Thyroid gland (tissue), 4 donors: Measurements from ENCODE around the gene TCEAL1. TPM values are rescaled to one million over a fixed set of nuclear protein-coding genes. Genes with fewer than 3 reads are reported as not detected.
A peak's percentile ranks its signal among the peaks of the same experiment; 100 is the strongest.
"Not testable (repeated sequence)": the region's sequence is repeated elsewhere in the genome, so short reads cannot be mapped to it uniquely, and the experiment has no call there.

ENCODE experiments used
- DNase-seq, 2 donors: peaks; one replicate each; pipeline ENCODE4 v3.0.0-alpha.2; 2019
- H3K27ac ChIP-seq, 3 donors: fragments of 200-600 bp; sonication (generic); 1 replicate in 2 of 3; 2 replicates in 1 of 3; pipeline ENCODE4 v1.5.1; 2016 to 2019; ENCODE audit warnings: mild to moderate bottlenecking in 1 of 3, moderate library complexity in 1 of 3
- H3K27me3 ChIP-seq: fragments of 200-600 bp; sonication (generic); one replicate; pipeline ENCODE4 v1.5.1; 2019
- H3K36me3 ChIP-seq, 2 donors: fragments of 200-600 bp; sonication (generic); one replicate each; pipeline ENCODE4 v1.5.1; 2016 to 2019
- H3K4me1 ChIP-seq, 2 donors: fragments of 200-600 bp; sonication (generic); one replicate each; pipeline ENCODE4 v1.5.1; 2017 to 2019
- H3K4me3 ChIP-seq, 3 donors: fragments of 200-600 bp; sonication (generic); replicated peaks in 1 of 3; 1 replicate in 2 of 3; 2 replicates in 1 of 3; pipeline ENCODE4 v1.5.1; 2016; ENCODE audit warnings: mild to moderate bottlenecking in 1 of 3
- H3K9me3 ChIP-seq: fragments of 200-600 bp; sonication (generic); one replicate; pipeline ENCODE4 v1.5.1; 2017
- POLR2A ChIP-seq, 2 donors: fragments of 450-650 bp; IDR thresholded peaks; one replicate each; pipeline ENCODE4 v1.6.1; 2017; ENCODE audit warnings: antibody characterized with exemption in 2 of 2, mild to moderate bottlenecking in 2 of 2, moderate library complexity in 1 of 2
- WGBS, 2 donors: methylation state at CpG; one replicate each; pipeline ENCODE4 v1.1.5; 2017; 5-methylcytosine and 5-hydroxymethylcytosine counted together
- intact Hi-C: fragments of 100-400 bp; cut with DNase I; formaldehyde crosslinking; loops from one replicate; pipeline ENCODE4 v1.15.1; 2023
- total RNA-seq, 4 donors: library from RNA; depleted of rRNA; stranded (reverse); fragments of >200 nt; gene quantifications; one replicate each; pipeline ENCODE4 v1.2.3, GENCODE V29; 2016
- TF ChIP-seq, protein P1 (sequence below), 6 experiments: fragments of 200-600 bp in 3 of 6; fragments of 450-650 bp in 3 of 6; sonication (generic) in 3 of 6; IDR thresholded peaks; one replicate each; pipeline ENCODE4 v1.5.1; 2016 to 2019; ENCODE audit warnings: antibody characterized with exemption in 6 of 6, mild to moderate bottlenecking in 2 of 6, inconsistent platforms in 1 of 6, moderate library complexity in 1 of 6

TCEAL1 gene
- total RNA-seq, 4 donors from 2014 or later = 58.2 to 79.0 (median 65.5) TPM

DNA sequence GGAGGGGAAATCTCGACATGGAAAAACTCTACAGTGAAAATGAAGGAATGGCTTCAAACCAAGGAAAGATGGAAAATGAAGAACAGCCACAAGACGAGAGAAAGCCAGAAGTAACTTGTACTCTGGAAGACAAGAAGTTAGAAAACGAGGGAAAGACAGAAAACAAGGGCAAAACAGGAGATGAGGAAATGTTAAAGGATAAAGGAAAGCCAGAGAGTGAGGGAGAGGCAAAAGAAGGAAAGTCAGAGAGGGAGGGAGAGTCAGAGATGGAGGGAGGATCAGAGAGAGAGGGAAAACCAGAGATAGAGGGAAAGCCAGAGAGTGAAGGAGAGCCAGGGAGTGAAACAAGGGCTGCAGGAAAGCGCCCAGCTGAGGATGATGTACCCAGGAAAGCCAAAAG, 42.1 kb upstream of the TCEAL1 start:
- no peak for TF ChIP-seq POLR2A (IDR thresholded peaks at IDR 0.05)
- TF ChIP-seq, protein P1, sequence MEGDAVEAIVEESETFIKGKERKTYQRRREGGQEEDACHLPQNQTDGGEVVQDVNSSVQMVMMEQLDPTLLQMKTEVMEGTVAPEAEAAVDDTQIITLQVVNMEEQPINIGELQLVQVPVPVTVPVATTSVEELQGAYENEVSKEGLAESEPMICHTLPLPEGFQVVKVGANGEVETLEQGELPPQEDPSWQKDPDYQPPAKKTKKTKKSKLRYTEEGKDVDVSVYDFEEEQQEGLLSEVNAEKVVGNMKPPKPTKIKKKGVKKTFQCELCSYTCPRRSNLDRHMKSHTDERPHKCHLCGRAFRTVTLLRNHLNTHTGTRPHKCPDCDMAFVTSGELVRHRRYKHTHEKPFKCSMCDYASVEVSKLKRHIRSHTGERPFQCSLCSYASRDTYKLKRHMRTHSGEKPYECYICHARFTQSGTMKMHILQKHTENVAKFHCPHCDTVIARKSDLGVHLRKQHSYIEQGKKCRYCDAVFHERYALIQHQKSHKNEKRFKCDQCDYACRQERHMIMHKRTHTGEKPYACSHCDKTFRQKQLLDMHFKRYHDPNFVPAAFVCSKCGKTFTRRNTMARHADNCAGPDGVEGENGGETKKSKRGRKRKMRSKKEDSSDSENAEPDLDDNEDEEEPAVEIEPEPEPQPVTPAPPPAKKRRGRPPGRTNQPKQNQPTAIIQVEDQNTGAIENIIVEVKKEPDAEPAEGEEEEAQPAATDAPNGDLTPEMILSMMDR (IDR thresholded peaks at IDR 0.05) = no peak
- no peaks in the 10 kb centered on the region for H3K36me3 ChIP-seq
- H3K27ac ChIP-seq = peak overlapping the region in 2 of 3 donors; percentile 72 to 88
- 64 to 73% methylated on average over 4 of the region's 4 CpGs for WGBS, 2 donors
- no peak overlapping the region for H3K4me3 ChIP-seq
- H3K4me1 ChIP-seq = no peaks in the 10 kb centered on the region
- no peaks in the 10 kb centered on the region for H3K9me3 ChIP-seq
- no peaks in the 10 kb centered on the region for H3K27me3 ChIP-seq
- intact Hi-C loops = no loop called here
- no peak for DNase-seq

DNA sequence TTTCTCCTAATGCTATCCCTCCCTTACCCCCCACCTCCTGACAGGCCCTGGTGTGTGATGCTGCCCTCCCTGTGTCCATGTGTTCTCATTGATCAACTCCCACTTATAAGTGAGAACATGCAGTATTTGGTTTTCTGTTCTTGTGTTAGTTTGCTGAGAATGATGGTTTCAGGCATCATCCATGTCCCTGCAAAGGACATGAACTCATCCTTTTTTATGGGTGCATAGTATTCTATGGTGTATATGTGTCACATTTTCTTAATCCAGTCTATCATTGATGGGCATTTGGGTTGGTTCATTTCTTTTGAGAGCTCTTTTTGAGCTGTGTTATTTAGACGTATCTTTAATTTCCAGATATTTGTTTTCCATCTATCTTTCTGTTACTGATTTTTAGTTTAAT, 36.5 kb upstream of the TCEAL1 start:
- DNase-seq, H3K4me3 ChIP-seq, H3K9me3 ChIP-seq, H3K27ac ChIP-seq, H3K36me3 ChIP-seq, H3K4me1 ChIP-seq, intact Hi-C loops, H3K27me3 ChIP-seq: not testable (repeated sequence)
- WGBS, 2 donors = 100% methylated on average over 1 of the region's 1 CpG

DNA sequence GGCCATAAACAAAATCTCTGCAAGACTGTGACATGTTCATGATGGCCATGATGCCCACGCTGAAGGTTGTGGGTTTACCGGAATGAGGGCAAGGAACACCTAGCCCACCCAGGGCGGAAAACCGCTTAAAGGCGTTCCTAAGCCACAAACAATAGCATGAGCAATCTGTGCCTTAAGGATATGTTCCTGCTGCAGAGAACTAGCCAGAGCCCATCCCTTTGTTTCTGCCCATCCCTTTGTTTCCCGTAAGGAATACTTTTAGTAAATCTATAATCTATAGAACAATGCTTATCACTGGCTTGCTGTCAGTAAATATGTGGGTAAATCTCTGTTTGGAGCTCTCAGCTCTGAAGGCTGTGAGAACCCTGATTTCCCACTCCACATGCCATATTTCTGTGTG, 33.6 kb upstream of the TCEAL1 start:
- DNase-seq, H3K36me3 ChIP-seq, H3K4me1 ChIP-seq, H3K4me3 ChIP-seq, intact Hi-C loops, H3K27me3 ChIP-seq, H3K27ac ChIP-seq, H3K9me3 ChIP-seq: not testable (repeated sequence)
- 98 to 100% methylated on average over 6 of the region's 6 CpGs for WGBS, 2 donors

DNA sequence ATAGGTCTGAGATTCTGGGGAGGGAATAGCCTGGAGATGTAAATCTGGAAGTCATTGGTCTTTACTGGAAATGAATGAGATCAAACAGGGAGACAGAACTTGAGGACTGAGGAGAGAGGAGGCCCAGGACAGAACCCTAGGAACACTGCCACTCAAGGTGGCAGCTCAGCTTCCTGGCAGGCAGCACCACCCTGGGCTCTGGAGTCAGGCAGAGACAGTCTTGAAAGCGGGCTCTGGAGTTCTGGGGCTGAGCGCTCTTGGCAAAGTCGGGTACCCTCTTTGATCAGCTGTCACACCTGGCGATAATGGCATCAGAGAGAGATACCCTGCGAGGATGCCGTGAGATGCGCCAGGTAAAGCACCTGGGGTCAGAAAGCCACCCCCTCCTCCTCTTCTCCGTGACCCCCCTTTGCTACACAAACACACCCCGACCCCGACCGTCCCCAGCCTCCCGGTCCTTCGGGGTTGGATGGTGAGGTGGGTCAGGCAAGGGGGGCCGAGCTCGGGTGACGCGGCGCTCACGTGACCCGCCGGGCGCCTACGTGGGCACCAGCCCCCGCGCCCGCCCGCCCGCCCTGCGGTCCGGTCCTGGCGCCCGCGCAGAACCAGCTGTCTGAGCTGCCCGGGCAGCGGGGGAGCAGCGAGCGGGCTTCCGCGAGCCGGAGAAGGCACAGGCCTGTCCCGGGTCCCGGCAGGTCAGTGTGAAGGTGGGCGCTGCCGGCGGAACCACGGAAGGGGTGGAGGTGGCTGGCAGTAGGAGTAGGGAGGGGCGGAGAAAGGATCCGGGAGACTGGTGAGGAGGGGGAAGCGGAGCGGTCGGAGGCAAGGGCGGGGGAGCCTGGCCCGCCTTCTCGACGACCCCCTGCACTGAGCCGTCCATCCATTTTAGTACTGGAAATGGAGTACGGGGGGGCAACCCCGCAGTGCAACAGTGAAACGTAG, 21.1 kb upstream of the TCEAL1 start, which contains the start of gene TCEAL3:
TCEAL3 (plus strand) TSS at position 600 of the 942 bp plus-strand sequence. CDS start 1,102 bp downstream, outside the sequence.
- H3K4me1 ChIP-seq = no peaks in the 10 kb centered on the region
- 0 to 2% methylated on average over 17 to 22 of the region's 59 CpGs for WGBS, 2 donors
- peak within 1 kb of the TSS; percentile 86 to 93 (median 93) for H3K27ac ChIP-seq
- peak within 1 kb of the TSS in 2 of 3 donors; percentile 48 to 60 for H3K4me3 ChIP-seq
- peak in 1 of 2 donors; percentile 63 for TF ChIP-seq POLR2A (IDR thresholded peaks at IDR 0.05)
- TF ChIP-seq, protein P1 (IDR thresholded peaks at IDR 0.05) = no peak
- no peaks in the 10 kb centered on the region for H3K9me3 ChIP-seq
- intact Hi-C loops = no loop called here
- no peaks in the 10 kb centered on the region for H3K36me3 ChIP-seq
- peak; percentile 69 to 76 for DNase-seq
- H3K27me3 ChIP-seq = no peaks in the 10 kb centered on the region

DNA sequence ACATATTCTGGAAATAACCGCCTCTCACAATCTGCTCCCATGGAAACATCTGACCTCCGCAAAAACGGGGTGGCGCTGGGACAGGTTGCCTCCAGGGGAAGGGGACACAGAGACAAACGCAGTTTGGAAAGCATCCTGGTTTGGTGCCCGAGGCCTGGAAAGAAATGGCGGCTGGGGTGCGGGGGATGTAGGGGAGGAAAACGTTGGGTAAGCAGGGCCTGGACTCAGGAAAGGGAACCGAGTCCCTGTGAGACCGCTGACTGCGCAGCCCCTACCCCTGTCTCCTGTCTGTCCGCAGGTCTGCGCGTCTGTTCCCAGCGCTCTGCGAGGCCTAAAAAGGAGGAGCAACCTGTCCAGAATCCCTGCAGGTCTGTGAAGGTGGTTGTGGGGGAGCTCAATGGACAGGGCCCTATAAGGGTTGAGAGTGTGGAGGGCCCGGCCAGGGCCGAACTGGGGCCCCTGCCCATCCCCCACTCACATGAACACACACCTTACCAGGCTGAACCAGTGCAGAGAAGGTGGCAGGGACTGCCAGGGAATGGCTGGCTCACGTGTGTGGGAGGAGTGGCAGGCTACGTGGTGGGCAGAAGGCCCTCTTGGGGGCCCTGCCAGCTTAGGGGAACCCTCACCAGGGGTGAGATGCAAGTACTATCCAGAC, 20.3 kb upstream of the TCEAL1 start:
- WGBS, 2 donors = 3 to 4% methylated on average over 15 to 18 of the region's 21 CpGs
- DNase-seq = peak; percentile 36 to 50
- Histone ChIP-seq H3K27me3 (no peaks in the 10 kb centered on the region), H3K27ac (peak overlapping the region; percentile 86 to 93 (median 93)), H3K4me3 (peak overlapping the region in 2 of 3 donors; percentile 48 to 60), H3K9me3 (no peaks in the 10 kb centered on the region), H3K4me1 (no peaks in the 10 kb centered on the region), H3K36me3 (no peaks in the 10 kb centered on the region)
- TF ChIP-seq POLR2A (IDR thresholded peaks at IDR 0.05) = peak in 1 of 2 donors; percentile 19
- TF ChIP-seq, protein P1 (IDR thresholded peaks at IDR 0.05) = no peak
- intact Hi-C loops = no loop called here

DNA sequence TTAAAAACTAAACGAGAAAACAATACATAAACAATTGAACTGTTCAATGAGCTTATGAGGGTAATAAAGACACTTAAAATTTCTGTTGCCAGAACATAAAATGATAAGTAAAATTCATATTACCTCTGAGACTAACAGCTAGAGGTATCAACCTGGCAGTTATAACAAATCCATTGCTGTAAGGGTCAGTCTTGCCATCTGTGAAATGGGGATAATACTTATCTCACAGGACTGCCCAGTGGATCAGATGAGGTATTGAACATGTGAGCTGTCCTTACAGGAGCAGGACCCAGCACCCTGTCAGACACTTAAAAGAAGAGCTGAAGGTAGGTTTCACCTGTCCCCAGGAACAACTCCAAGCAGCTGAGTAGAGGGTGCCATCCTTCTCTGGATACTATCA, 18.5 kb upstream of the TCEAL1 start:
- WGBS, 2 donors = 87 to 90% methylated on average over 1 of the region's 1 CpG
- DNase-seq = no peak
- intact Hi-C loops = no loop called here
- no peak overlapping the region for H3K27ac ChIP-seq
- no peaks in the 10 kb centered on the region for H3K36me3 ChIP-seq
- no peaks in the 10 kb centered on the region for H3K4me1 ChIP-seq
- no peaks in the 10 kb centered on the region for H3K27me3 ChIP-seq
- H3K4me3 ChIP-seq = no peak overlapping the region
- TF ChIP-seq POLR2A (IDR thresholded peaks at IDR 0.05) = no peak
- TF ChIP-seq, protein P1 (IDR thresholded peaks at IDR 0.05) = no peak
- no peaks in the 10 kb centered on the region for H3K9me3 ChIP-seq
